HAP-1 (cell line): ENCODE results near the gene AADACL4.
A peak's percentile ranks its signal among the peaks of the same experiment; 100 is the strongest.

Experiments
- DNase-seq, 2 experiments: peaks; one replicate each; pipeline ENCODE4 v3.0.0-alpha.2; 2016 to 2020; ENCODE audit warnings: low spot score in 2 of 2
- H3K27me3 ChIP-seq: fragments of 250-450 bp; sonication (Bioruptor Pico); 2 replicates; pipeline ENCODE4 v1.5.1; 2020; ENCODE audit warnings: low read depth, mild to moderate bottlenecking, moderate library complexity
- H3K36me3 ChIP-seq: fragments of 250-450 bp; sonication (Bioruptor Pico); replicated peaks from 2 replicates; pipeline ENCODE4 v1.5.1; 2020; ENCODE audit warnings: mild to moderate bottlenecking
- H3K4me1 ChIP-seq: fragments of 250-450 bp; sonication (Bioruptor Pico); 2 replicates; pipeline ENCODE4 v1.5.1; 2020; ENCODE audit warnings: mild to moderate bottlenecking
- H3K4me3 ChIP-seq: fragments of 250-450 bp; sonication (Bioruptor Pico); 2 replicates; pipeline ENCODE4 v1.5.1; 2020; ENCODE audit warnings: mild to moderate bottlenecking, moderate library complexity
- H3K9me3 ChIP-seq: fragments of 250-450 bp; sonication (Bioruptor Pico); 2 replicates; pipeline ENCODE4 v1.5.1; 2020; ENCODE audit warnings: mild to moderate bottlenecking, moderate library complexity
- in situ Hi-C: fragments of 300-500 bp; cut with MboI; formaldehyde crosslinking; loops from 3 replicates; pipeline ENCODE4 v1.14.3; 2020; ENCODE audit warnings: low sequenced_read_pairs, inconsistent platforms, mixed read lengths

The AADACL4 gene

GRCh38 chr1:12604114-12604874 is 39.6 kb upstream of the AADACL4 start:
- in situ Hi-C loops, result loop anchor here (25.0 kb wide), 1 partner anchor 292 kb away; no protein-coding TSS in a partner anchor
- no peaks in the 10 kb centered on the region for H3K27me3 ChIP-seq
- DNase-seq, result no peak
- peaks cover 3% of the 10 kb centered on the region; the same call in 1 of the 2 replicates for H3K9me3 ChIP-seq
- H3K36me3 ChIP-seq, result no peaks in the 10 kb centered on the region
- no peak overlapping the region for H3K4me3 ChIP-seq
- peaks cover 5% of the 10 kb centered on the region for H3K4me1 ChIP-seq

- no peak for DNase-seq
- Histone ChIP-seq H3K27me3 (no peaks in the 10 kb centered on the region), H3K36me3 (no peaks in the 10 kb centered on the region), H3K4me1 (peaks cover 5% of the 10 kb centered on the region), H3K9me3 (peaks cover 3% of the 10 kb centered on the region; the same call in 1 of the 2 replicates), H3K4me3 (no peak overlapping the region)
- in situ Hi-C loops, result loop anchor here (25.0 kb wide), 1 partner anchor 293 kb away; no protein-coding TSS in a partner anchor
These were observed 38.9 kb upstream of the AADACL4 start for GRCh38 chr1:12604986-12605385.

- in situ Hi-C loops, result loop anchor here (25.0 kb wide), 1 partner anchor 295 kb away; no protein-coding TSS in a partner anchor
- Histone ChIP-seq H3K27me3 (no peaks in the 10 kb centered on the region), H3K36me3 (peaks cover 4% of the 10 kb centered on the region; the same call in 1 of the 2 replicates), H3K9me3 (peaks cover 3% of the 10 kb centered on the region; the same call in 1 of the 2 replicates), H3K4me3 (no peak overlapping the region), H3K4me1 (peaks cover 5% of the 10 kb centered on the region)
- no peak for DNase-seq
These were observed 36.6 kb upstream of the AADACL4 start for GRCh38 chr1:12607263-12607662.

GRCh38 chr1:12608311-12608957 is 35.5 kb upstream of the AADACL4 start:
- Histone ChIP-seq H3K9me3 (peaks cover 3% of the 10 kb centered on the region; the same call in 1 of the 2 replicates), H3K4me3 (no peak overlapping the region), H3K36me3 (peaks cover 4% of the 10 kb centered on the region; the same call in 1 of the 2 replicates), H3K27me3 (no peaks in the 10 kb centered on the region), H3K4me1 (peaks cover 5% of the 10 kb centered on the region)
- DNase-seq, result no peak
- in situ Hi-C loops, result loop anchor here (25.0 kb wide), 1 partner anchor 296 kb away; no protein-coding TSS in a partner anchor

- in situ Hi-C loops, result loop anchor here (25.0 kb wide), 1 partner anchor 297 kb away; no protein-coding TSS in a partner anchor
- DNase-seq, result no peak
- Histone ChIP-seq H3K27me3 (no peaks in the 10 kb centered on the region), H3K9me3 (peaks cover 3% of the 10 kb centered on the region; the same call in 1 of the 2 replicates), H3K36me3 (peaks cover 4% of the 10 kb centered on the region; the same call in 1 of the 2 replicates), H3K4me3 (no peak overlapping the region), H3K4me1 (peaks cover under 1% of the 10 kb centered on the region; the same call in 1 of the 2 replicates)
These were observed 34.3 kb upstream of the AADACL4 start for GRCh38 chr1:12609469-12610003.

GRCh38 chr1:12610305-12610935 is 33.5 kb upstream of the AADACL4 start:
- peaks cover 8% of the 10 kb centered on the region for H3K4me1 ChIP-seq

GRCh38 chr1:12610941-12611340 is 32.9 kb upstream of the AADACL4 start:
- peaks cover 8% of the 10 kb centered on the region for H3K4me1 ChIP-seq
- in situ Hi-C loops, result loop anchor here (25.0 kb wide), 1 partner anchor 299 kb away; no protein-coding TSS in a partner anchor
- peaks cover 4% of the 10 kb centered on the region; the same call in 1 of the 2 replicates for H3K36me3 ChIP-seq
- no peak overlapping the region for H3K4me3 ChIP-seq
- no peak for DNase-seq
- peaks cover 3% of the 10 kb centered on the region; the same call in 1 of the 2 replicates for H3K9me3 ChIP-seq
- no peaks in the 10 kb centered on the region for H3K27me3 ChIP-seq

More at GRCh38 chr1:12610305-12610935, 33.5 kb upstream of the AADACL4 start:
- H3K36me3 ChIP-seq, result peaks cover 4% of the 10 kb centered on the region; the same call in 1 of the 2 replicates
- H3K9me3 ChIP-seq, result peaks cover 3% of the 10 kb centered on the region; the same call in 1 of the 2 replicates
- no peaks in the 10 kb centered on the region for H3K27me3 ChIP-seq
- in situ Hi-C loops, result loop anchor here (25.0 kb wide), 1 partner anchor 298 kb away; no protein-coding TSS in a partner anchor
- no peak for DNase-seq
- no peak overlapping the region for H3K4me3 ChIP-seq

- in situ Hi-C loops, result loop anchor here (25.0 kb wide), 1 partner anchor 301 kb away; no protein-coding TSS in a partner anchor
- DNase-seq, result no peak
- Histone ChIP-seq H3K4me3 (no peak overlapping the region), H3K9me3 (no peaks in the 10 kb centered on the region), H3K36me3 (peaks cover 4% of the 10 kb centered on the region; the same call in 1 of the 2 replicates), H3K4me1 (peaks cover 8% of the 10 kb centered on the region), H3K27me3 (no peaks in the 10 kb centered on the region)
These were observed 30.7 kb upstream of the AADACL4 start for GRCh38 chr1:12613180-12613579.

- peaks cover 4% of the 10 kb centered on the region; the same call in 1 of the 2 replicates for H3K36me3 ChIP-seq
- H3K27me3 ChIP-seq, result no peaks in the 10 kb centered on the region
- no peak for DNase-seq
- in situ Hi-C loops, result loop anchor here (25.0 kb wide), 1 partner anchor 302 kb away; no protein-coding TSS in a partner anchor
- H3K4me1 ChIP-seq, result peaks cover 11% of the 10 kb centered on the region
- no peak overlapping the region; the same call in 1 of the 2 replicates for H3K4me3 ChIP-seq
- H3K9me3 ChIP-seq, result no peaks in the 10 kb centered on the region
These were observed 29.3 kb upstream of the AADACL4 start for GRCh38 chr1:12614402-12615158.

GRCh38 chr1:12615159-12615864 is 28.6 kb upstream of the AADACL4 start:
- Histone ChIP-seq H3K27me3 (no peaks in the 10 kb centered on the region), H3K9me3 (no peaks in the 10 kb centered on the region), H3K4me3 (peak overlapping the region; percentile 70), H3K36me3 (peaks cover 4% of the 10 kb centered on the region; the same call in 1 of the 2 replicates), H3K4me1 (peaks cover 11% of the 10 kb centered on the region)
- no peak for DNase-seq
- in situ Hi-C loops, result loop anchor here (25.0 kb wide), 1 partner anchor 303 kb away; no protein-coding TSS in a partner anchor

GRCh38 chr1:12615865-12616708 is 27.8 kb upstream of the AADACL4 start:
- Histone ChIP-seq H3K9me3 (no peaks in the 10 kb centered on the region), H3K4me3 (peak overlapping the region; percentile 70), H3K4me1 (peaks cover 11% of the 10 kb centered on the region), H3K36me3 (peaks cover 4% of the 10 kb centered on the region; the same call in 1 of the 2 replicates), H3K27me3 (no peaks in the 10 kb centered on the region)
- in situ Hi-C loops, result loop anchor here (25.0 kb wide), 1 partner anchor 304 kb away; no protein-coding TSS in a partner anchor
- peak; percentile 82 to 98 for DNase-seq
